Activated CD4-positive, alpha-beta T cell treated with anti-CD3 and anti-CD28 coated beads for 36 hours (primary cell): ENCODE data around the gene PLCB1. TPM values are rescaled to one million over a fixed set of nuclear protein-coding genes. Genes with fewer than 3 reads are reported as not detected.

ENCODE experiments used
- ATAC-seq: fragments of 200-7000 bp; cut with Tn5 transposase; one replicate; pipeline ENCODE4 v1.10.0; 2021; ENCODE audit warnings: mild to moderate bottlenecking, moderate library complexity
- CTCF ChIA-PET: fragments of 350-600 bp; sonication (Branson Sonifier 250); formaldehyde crosslinking; loops from one replicate; lab custom pipeline; 2021; ENCODE audit warnings: antibody characterized with exemption; lab: Charles Lee
- POLR2A ChIA-PET: fragments of 350-600 bp; sonication (Branson Sonifier 250); formaldehyde crosslinking; loops from one replicate; lab custom pipeline; 2021; ENCODE audit warnings: antibody characterized with exemption, inconsistent platforms; lab: Charles Lee
- DNase-seq: peaks from one replicate; pipeline ENCODE4 v3.0.0-alpha.2; 2020
- H3K27ac Mint-ChIP-seq: one replicate; pipeline ENCODE4 v1.8.0; 2021; ENCODE audit warnings: mixed read lengths
- H3K27me3 Mint-ChIP-seq: one replicate; pipeline ENCODE4 v1.8.0; 2021; ENCODE audit warnings: mixed read lengths
- H3K36me3 Mint-ChIP-seq: one replicate; pipeline ENCODE4 v1.8.0; 2021; ENCODE audit warnings: low read depth, mixed read lengths
- H3K4me1 Mint-ChIP-seq: one replicate; pipeline ENCODE4 v1.8.0; 2021; ENCODE audit warnings: mixed read lengths
- H3K4me3 Mint-ChIP-seq: one replicate; pipeline ENCODE4 v1.8.0; 2021; ENCODE audit warnings: mild to moderate bottlenecking, moderate library complexity, mixed read lengths
- H3K9me3 Mint-ChIP-seq: one replicate; pipeline ENCODE4 v1.8.0; 2021; ENCODE audit warnings: low read depth, mixed read lengths
- intact Hi-C, 2 experiments: fragments of 100-400 bp; cut with DNase I in 1 of 2; cut with micrococcal nuclease in 1 of 2; formaldehyde crosslinking; loops; one replicate each; pipeline versions ENCODE4 v1.14.2 to v1.15.1; 2022 to 2024; cut with DNase I, micrococcal nuclease
- total RNA-seq, 2 experiments: library from RNA; stranded (reverse); gene quantifications; one replicate each; pipeline ENCODE4 v1.2.3, GENCODE V29; 2021

Gene PLCB1
- total RNA-seq, 2 experiments from 2014 or later, result 1.4 to 1.5 TPM

DNA sequence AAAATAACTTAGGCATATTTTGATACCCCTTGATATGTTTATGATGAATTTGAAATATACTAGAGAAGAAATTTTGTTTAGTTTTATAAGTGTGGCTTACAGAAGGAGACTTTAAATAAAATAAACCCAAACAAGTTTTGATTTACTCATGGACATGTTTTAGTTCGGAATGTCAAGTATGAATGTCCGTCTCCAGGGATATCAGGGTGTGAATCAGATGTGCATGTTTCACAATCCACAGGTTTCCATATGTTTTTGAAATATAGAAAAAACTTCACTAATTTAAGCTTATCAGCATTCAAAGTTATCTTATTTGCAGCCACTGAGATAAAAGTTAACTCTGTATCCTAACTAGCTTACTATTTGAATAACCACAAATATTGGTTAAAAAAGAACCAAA is 51.5 kb downstream of the PLCB1 start:
- DNase-seq (no peak), ATAC-seq (no peak)
- H3K27ac Mint-ChIP-seq, result no peak overlapping the region
- ChIA-PET POLR2A (no interaction called here), CTCF (no interaction called here)
- no peaks in the 10 kb centered on the region for H3K9me3 Mint-ChIP-seq
- no peaks in the 10 kb centered on the region for H3K36me3 Mint-ChIP-seq
- H3K27me3 Mint-ChIP-seq, result peaks cover 2% of the 10 kb centered on the region
- H3K4me1 Mint-ChIP-seq, result no peaks in the 10 kb centered on the region
- no peak overlapping the region for H3K4me3 Mint-ChIP-seq
- intact Hi-C loops, result no loop called here

DNA sequence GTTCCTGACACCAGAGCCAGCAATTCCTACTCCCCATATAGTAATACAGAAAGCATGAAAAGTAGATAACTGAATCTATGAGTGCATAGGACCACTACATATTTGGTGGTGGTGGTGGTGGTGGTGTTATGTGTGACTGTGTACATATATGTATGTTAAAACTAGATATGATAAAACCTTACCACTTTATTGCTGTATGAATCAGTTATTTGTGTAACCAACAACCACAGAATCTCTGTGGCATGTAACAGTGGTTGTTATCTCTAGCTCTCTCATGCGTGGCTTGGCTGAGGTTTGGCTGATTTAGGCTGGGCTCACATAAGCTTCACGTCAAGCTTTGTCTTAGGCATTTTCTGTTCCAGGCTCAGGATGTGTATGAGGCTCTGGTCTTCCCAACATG is 55.7 kb downstream of the PLCB1 start:
- Mint-ChIP-seq H3K9me3 (no peaks in the 10 kb centered on the region), H3K4me3 (no peak overlapping the region), H3K36me3 (no peaks in the 10 kb centered on the region), H3K27ac (no peak overlapping the region), H3K27me3 (peaks cover 2% of the 10 kb centered on the region), H3K4me1 (no peaks in the 10 kb centered on the region)
- ChIA-PET POLR2A (no interaction called here), CTCF (no interaction called here)
- DNase-seq, result no peak
- intact Hi-C loops, result no loop called here
- no peak for ATAC-seq

DNA sequence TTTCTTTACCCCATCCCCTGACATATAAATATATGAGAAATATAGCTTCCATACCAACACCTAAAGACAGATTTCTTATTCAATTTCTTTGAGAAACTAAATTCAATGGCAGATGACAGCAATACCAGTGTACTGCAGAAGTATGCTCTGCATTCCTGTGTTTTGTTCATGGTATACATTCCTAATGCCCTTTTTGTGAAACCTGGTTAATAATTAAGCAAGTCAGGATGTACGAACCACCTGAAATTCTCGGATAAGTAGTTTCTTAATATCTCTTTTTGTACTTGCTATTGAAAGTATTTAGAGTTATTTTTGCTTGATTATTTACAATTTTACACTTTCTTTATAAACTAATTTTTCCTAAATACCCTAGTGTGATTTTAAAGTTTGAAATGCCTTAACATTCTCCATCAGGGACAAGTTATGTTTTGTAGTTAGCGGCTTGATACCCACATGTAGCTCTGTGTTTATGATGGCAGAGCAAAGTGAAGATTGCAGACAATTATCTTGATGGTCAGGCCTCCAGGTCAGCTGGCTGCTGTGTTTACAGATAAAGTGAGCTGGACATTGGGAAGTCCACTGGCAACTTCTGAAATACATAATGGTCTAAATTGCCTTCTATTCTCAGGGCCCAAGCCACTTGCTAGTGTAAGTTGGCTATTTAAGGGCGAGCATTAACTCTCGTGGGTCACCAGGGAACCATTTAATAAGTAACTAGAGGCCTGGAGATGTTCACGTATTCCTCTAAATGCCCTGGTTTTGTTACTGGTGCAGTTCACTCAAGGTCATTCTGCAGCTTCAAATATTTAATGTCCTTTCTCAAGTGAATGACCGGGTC is 58.2 kb downstream of the PLCB1 start:
- intact Hi-C loops, result no loop called here
- Mint-ChIP-seq H3K36me3 (no peaks in the 10 kb centered on the region), H3K4me3 (no peak overlapping the region), H3K4me1 (no peaks in the 10 kb centered on the region), H3K27ac (no peak overlapping the region), H3K9me3 (peaks cover 9% of the 10 kb centered on the region), H3K27me3 (no peaks in the 10 kb centered on the region)
- DNase-seq, result no peak
- ATAC-seq, result no peak
- ChIA-PET POLR2A (interaction anchor here (0.6 kb wide), 1 partner anchor 185 kb away, joined by 5 read pairs; no protein-coding TSS in a partner anchor), CTCF (interaction anchor here (1.5 kb wide), 1 partner anchor 10 kb away, joined by 5 read pairs; no protein-coding TSS in a partner anchor)

DNA sequence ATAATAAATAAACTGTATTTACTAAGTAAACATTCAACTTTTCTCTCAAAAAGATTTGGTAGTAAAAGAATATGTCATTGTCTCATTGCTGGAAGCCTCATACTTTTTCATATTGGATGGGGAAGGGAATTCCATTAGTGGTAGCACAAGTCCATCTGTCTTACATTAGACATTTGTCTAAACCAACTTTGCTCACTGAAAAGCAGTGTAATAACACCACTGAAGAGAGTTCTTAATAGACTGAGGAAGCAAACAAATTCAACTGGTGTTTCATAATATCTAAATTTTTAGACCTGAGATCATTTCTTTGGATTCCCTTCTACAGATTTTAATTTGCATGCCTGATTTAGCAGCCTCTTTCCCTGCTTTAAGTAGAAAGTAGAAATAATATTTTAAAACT is 62.7 kb downstream of the PLCB1 start:
- H3K27me3 Mint-ChIP-seq, result no peaks in the 10 kb centered on the region
- H3K27ac Mint-ChIP-seq, result no peak overlapping the region
- intact Hi-C loops, result no loop called here
- no peak for DNase-seq
- no peak for ATAC-seq
- no peaks in the 10 kb centered on the region for H3K4me1 Mint-ChIP-seq
- H3K4me3 Mint-ChIP-seq, result no peak overlapping the region
- POLR2A ChIA-PET, result no interaction called here
- CTCF ChIA-PET, result no interaction called here
- peaks cover 11% of the 10 kb centered on the region for H3K9me3 Mint-ChIP-seq
- no peaks in the 10 kb centered on the region for H3K36me3 Mint-ChIP-seq

DNA sequence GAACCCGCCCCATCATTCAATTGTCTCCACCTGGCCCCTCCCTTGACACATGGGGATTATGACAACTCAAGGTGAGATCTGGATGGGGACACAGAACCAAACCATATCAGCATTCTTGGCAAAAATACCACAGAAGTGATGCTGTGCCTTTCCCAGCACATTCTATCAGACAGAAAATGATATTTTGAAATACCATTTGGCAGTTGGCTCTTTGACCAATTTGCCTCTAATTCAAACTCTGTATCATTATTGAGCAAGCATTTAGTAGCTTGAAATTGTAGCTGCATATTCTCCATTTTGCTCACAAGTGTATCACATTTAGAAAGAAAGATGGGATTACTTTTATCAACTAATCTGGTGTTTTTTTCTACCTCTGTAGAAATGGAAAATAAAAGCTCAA is 64.0 kb downstream of the PLCB1 start:
- ATAC-seq (no peak), DNase-seq (no peak)
- Mint-ChIP-seq H3K36me3 (no peaks in the 10 kb centered on the region), H3K27me3 (no peaks in the 10 kb centered on the region), H3K9me3 (peaks cover 11% of the 10 kb centered on the region), H3K4me3 (no peak overlapping the region), H3K27ac (no peak overlapping the region), H3K4me1 (no peaks in the 10 kb centered on the region)
- intact Hi-C loops, result no loop called here
- ChIA-PET POLR2A (no interaction called here), CTCF (no interaction called here)

DNA sequence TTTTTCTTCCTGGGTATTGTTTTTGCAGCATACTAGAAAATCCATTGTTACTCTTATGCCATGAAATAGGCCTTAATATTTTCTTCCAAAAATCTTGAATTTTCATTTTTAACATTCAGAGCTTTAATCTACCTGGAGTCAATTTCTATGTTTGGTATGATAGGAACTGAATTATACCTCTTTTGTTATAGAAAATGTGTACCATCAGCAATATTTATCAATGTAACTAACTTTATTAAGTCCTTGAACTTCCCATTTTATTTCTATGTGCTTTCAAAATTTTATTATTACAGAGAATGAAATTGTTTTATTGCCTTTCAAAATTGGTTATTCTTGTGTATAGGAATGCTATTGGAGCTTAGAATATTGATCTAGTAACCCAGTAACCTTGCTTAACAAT is 68.2 kb downstream of the PLCB1 start:
- intact Hi-C loops, result no loop called here
- DNase-seq (no peak), ATAC-seq (no peak)
- H3K36me3 Mint-ChIP-seq, result no peaks in the 10 kb centered on the region
- no peak overlapping the region for H3K27ac Mint-ChIP-seq
- H3K9me3 Mint-ChIP-seq, result peaks cover 2% of the 10 kb centered on the region
- ChIA-PET POLR2A (no interaction called here), CTCF (interaction anchor here (1.5 kb wide), 1 partner anchor 10 kb away, joined by 5 read pairs; no protein-coding TSS in a partner anchor)
- peaks cover 3% of the 10 kb centered on the region for H3K27me3 Mint-ChIP-seq
- H3K4me1 Mint-ChIP-seq, result no peaks in the 10 kb centered on the region
- H3K4me3 Mint-ChIP-seq, result no peak overlapping the region

DNA sequence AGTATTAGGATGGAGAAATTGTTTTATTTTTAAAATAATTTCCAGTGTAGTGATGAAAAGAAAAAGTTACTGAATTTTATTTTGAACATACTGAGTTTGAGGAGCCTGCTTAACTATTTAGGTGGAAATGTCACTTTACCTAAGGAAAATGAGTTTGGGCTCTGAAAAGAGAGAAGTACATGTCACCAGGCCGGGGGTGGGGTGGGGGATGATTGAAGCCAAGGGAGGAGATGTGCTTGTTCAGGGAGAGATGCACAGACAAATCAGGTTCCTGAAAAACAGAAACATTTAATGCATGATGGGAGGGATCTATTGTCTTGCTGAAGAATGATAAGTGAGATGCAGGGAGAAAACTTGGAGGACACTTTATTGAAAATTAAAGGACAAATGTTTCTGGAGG is 71.3 kb downstream of the PLCB1 start:
- intact Hi-C loops, result no loop called here
- no peak overlapping the region for H3K4me3 Mint-ChIP-seq
- H3K9me3 Mint-ChIP-seq, result no peaks in the 10 kb centered on the region
- H3K4me1 Mint-ChIP-seq, result no peaks in the 10 kb centered on the region
- CTCF ChIA-PET, result no interaction called here
- ATAC-seq, result no peak
- DNase-seq, result no peak
- POLR2A ChIA-PET, result no interaction called here
- H3K27ac Mint-ChIP-seq, result no peak overlapping the region
- H3K36me3 Mint-ChIP-seq, result no peaks in the 10 kb centered on the region
- H3K27me3 Mint-ChIP-seq, result peaks cover 5% of the 10 kb centered on the region

DNA sequence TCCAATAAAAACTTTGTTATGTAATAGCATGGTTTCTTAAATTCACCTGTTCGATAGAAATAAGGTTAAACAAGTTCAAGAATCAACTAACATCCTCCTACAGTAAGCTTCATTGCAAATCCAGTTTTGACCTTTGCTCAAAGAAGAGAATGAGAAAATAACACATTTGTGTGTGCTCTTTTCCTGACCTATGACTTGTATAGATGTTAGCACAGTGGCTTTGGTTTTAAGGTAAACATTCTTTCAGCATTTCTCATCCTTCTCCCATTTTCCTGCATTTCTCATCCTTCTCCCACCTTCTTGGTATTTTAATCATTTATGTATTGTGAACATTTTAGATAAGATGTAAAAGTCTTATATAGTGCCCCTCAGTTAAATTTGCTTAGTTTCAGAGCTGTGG is 73.9 kb downstream of the PLCB1 start:
- DNase-seq (no peak), ATAC-seq (no peak)
- H3K36me3 Mint-ChIP-seq, result no peaks in the 10 kb centered on the region
- CTCF ChIA-PET, result interaction anchor here (0.6 to 1.0 kb wide), 2 partner anchors 160 to 553 kb away, joined by 3 read pairs; no protein-coding TSS in a partner anchor
- no peak overlapping the region for H3K27ac Mint-ChIP-seq
- peaks cover 8% of the 10 kb centered on the region for H3K4me1 Mint-ChIP-seq
- POLR2A ChIA-PET, result no interaction called here
- H3K27me3 Mint-ChIP-seq, result peaks cover 5% of the 10 kb centered on the region
- intact Hi-C loops, result no loop called here
- no peaks in the 10 kb centered on the region for H3K9me3 Mint-ChIP-seq
- no peak overlapping the region for H3K4me3 Mint-ChIP-seq

DNA sequence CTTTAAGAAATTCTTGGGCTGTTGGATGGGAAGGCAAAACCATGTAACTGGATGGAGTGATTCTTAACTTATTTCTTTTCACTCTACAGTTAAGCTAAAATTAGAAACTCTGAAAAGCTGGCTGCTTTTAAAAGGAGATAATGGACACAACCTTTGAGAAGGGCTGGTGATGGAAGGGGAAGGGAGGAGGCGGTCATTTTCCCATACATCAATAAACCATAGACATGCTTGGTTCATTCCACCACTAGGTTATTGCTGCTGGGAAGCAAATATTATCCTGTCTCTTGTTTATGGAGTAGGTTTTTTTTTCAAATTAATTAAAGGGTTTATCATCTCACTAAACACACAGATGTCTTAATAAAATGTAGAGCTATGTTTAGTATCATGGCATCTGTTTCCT is 76.2 kb downstream of the PLCB1 start:
- Mint-ChIP-seq H3K36me3 (no peaks in the 10 kb centered on the region), H3K27me3 (peaks cover 5% of the 10 kb centered on the region), H3K9me3 (no peaks in the 10 kb centered on the region), H3K4me3 (no peak overlapping the region), H3K4me1 (peaks cover 19% of the 10 kb centered on the region), H3K27ac (no peak overlapping the region)
- ChIA-PET CTCF (interaction anchor here (0.6 kb wide), 1 partner anchor 57 kb away, joined by 3 read pairs; no protein-coding TSS in a partner anchor), POLR2A (no interaction called here)
- DNase-seq (no peak), ATAC-seq (no peak)
- intact Hi-C loops, result no loop called here

DNA sequence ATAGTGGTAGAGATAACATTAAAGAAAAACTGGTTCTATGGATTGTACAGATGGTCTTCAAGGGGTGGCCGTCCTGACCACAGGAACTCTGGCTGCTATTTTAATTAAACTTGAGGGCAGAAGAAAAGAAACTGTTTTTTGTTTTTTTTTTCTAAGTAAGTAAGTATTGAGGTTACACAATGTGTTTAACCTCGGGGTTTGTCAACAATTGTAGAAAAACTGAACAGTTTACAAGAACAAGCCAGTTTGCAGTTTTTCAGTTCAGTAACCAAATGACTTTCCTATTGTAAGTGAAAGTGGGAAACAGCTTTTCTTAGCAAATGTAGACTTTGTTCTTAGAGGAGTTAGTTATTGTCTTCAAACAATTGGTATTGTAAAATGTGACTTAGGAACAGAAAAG is 77.0 kb downstream of the PLCB1 start:
- H3K9me3 Mint-ChIP-seq, result no peaks in the 10 kb centered on the region
- H3K27me3 Mint-ChIP-seq, result peaks cover 2% of the 10 kb centered on the region
- ChIA-PET CTCF (interaction anchor here (0.6 kb wide), 1 partner anchor 79 kb away, joined by 3 read pairs; no protein-coding TSS in a partner anchor), POLR2A (no interaction called here)
- ATAC-seq (peak; percentile 28), DNase-seq (no peak)
- H3K4me3 Mint-ChIP-seq, result no peak overlapping the region
- no peaks in the 10 kb centered on the region for H3K36me3 Mint-ChIP-seq
- peaks cover 27% of the 10 kb centered on the region for H3K4me1 Mint-ChIP-seq
- intact Hi-C loops, result no loop called here
- H3K27ac Mint-ChIP-seq, result no peak overlapping the region

DNA sequence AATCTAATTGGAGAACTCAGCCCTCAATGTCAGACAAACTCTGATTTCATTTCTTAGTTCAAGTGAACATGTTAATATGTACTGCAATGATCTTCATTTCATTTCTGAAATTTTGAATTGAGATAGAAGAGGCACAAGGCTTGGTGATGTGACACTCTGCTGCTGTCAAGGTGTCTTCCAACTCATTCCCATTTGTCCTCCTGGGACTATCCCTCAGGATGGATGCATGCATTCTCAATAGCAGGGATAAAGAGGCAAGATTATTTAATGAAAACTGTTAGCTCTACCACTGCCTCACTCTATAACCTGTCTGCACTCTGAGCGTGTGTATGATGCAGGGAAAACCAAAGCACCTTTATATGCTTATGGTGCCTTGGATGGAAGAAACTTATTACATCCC is 78.7 kb downstream of the PLCB1 start:
- ChIA-PET CTCF (no interaction called here), POLR2A (no interaction called here)
- ATAC-seq (no peak), DNase-seq (no peak)
- Mint-ChIP-seq H3K27me3 (peaks cover 2% of the 10 kb centered on the region), H3K9me3 (no peaks in the 10 kb centered on the region), H3K27ac (no peak overlapping the region), H3K4me3 (no peak overlapping the region), H3K4me1 (peaks cover 42% of the 10 kb centered on the region), H3K36me3 (no peaks in the 10 kb centered on the region)
- intact Hi-C loops, result loop anchor here (5.0 kb wide), 4 partner anchors 53 to 193 kb away; partner anchors contain the start of genes PLCB1 (in 1 of the 2) and TMX4 (in 1 of the 2)

DNA sequence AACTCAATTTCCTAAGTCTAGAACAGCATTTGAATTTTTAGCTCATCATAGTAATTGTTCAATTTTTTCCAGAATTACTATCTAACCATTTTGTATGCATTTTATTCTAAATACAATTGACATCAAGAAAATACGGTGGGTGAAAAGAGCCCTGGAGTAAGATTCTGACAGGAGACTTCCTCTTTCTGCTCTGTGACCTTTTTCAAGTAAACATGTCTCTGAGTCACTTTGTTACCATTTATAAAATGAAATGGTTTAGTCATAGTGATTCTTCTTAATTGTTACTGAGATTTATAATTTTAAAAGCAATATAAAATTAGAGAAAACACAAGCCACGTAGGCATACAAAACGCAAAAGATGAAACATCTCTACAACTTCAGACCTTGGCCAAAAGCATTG is 80.2 kb downstream of the PLCB1 start:
- Mint-ChIP-seq H3K36me3 (no peaks in the 10 kb centered on the region), H3K27me3 (peaks cover 2% of the 10 kb centered on the region), H3K4me3 (no peak overlapping the region), H3K4me1 (peaks cover 57% of the 10 kb centered on the region), H3K27ac (no peak overlapping the region), H3K9me3 (no peaks in the 10 kb centered on the region)
- CTCF ChIA-PET, result interaction anchor here (1.5 kb wide), 1 partner anchor 63 kb away, joined by 3 read pairs; no protein-coding TSS in a partner anchor
- POLR2A ChIA-PET, result no interaction called here
- no peak for DNase-seq
- intact Hi-C loops, result loop anchor here (2.0 to 5.0 kb wide), 5 partner anchors 55 to 195 kb away; partner anchors contain the start of genes PLCB1 (in 1 of the 2) and TMX4 (in 1 of the 2)
- ATAC-seq, result peak; percentile 35
